HCT116 (cell line): ENCODE measurements around the gene PRRT1B. TPM values are rescaled to one million over a fixed set of nuclear protein-coding genes. Genes with fewer than 3 reads are reported as not detected.

Experiments used
- ATAC-seq: fragments of 200-7000 bp; cut with Tn5 transposase; 2 replicates; pipeline ENCODE4 v1.9.1; 2020; ENCODE audit warnings: mild to moderate bottlenecking, moderate library complexity
- BruUV-seq: library from RNA; stranded (reverse); fragments of 400-500 nt; replicated peaks from 2 replicates; lab custom pipeline; 2021; lab: Mats Ljungman, UMichigan
- CTCF ChIA-PET: fragments of 300-600 bp; sonication (Branson Sonifier 250); formaldehyde crosslinking; loops from one replicate; lab custom pipeline; 2021; ENCODE audit warnings: antibody characterized with exemption; lab: Charles Lee
- POLR2A ChIA-PET: fragments of 300-600, 350-600 bp; sonication (Branson Sonifier 250); formaldehyde crosslinking; loops from one replicate; lab custom pipeline; 2021; ENCODE audit warnings: antibody characterized with exemption; lab: Charles Lee
- RAD21 ChIA-PET, 2 experiments: fragments of 300-600 bp; sonication (Branson Sonifier 250); formaldehyde crosslinking; loops; one replicate each; lab custom pipeline; 2023; ENCODE audit warnings: low total read pairs in 2 of 2; ENCODE audit not compliant: uncharacterized antibody in 2 of 2, unreplicated experiment in 2 of 2, low non-redundant PET in 1 of 2; lab: Charles Lee
- DNase-seq: peaks from one replicate; pipeline ENCODE4 v3.0.0-alpha.2; 2010; ENCODE audit warnings: low read depth, low spot score
- H2AFZ ChIP-seq: fragments of 200-600 bp; shearing (Covaris generic), sonication (generic); 2 replicates; pipeline ENCODE4 v1.6.1; 2017; ENCODE audit warnings: low read depth, mixed run types, mixed read lengths, antibody characterized with exemption, low read length; ENCODE audit not compliant: poor library complexity, severe bottlenecking
- H3K27ac ChIP-seq: 2 replicates; pipeline ENCODE4 v1.5.1; 2012; ENCODE audit warnings: low read depth, low read length
- H3K27me3 ChIP-seq: fragments of 200-600 bp; sonication (generic); 2 replicates; pipeline ENCODE4 v1.6.1; 2016; ENCODE audit warnings: mixed run types, low read length, mixed read lengths; ENCODE audit not compliant: insufficient read depth
- H3K36me3 ChIP-seq, 2 experiments: fragments of 200-500 bp in 1 of 2; fragments of 200-600 bp in 1 of 2; sonication (Bioruptor generic) in 1 of 2; sonication (generic) in 1 of 2; 2 replicates each; pipeline versions ENCODE4 v1.5.1 to v1.6.1; 2014 to 2016; ENCODE audit warnings: low read length in 2 of 2, inconsistent platforms in 1 of 2, mixed read lengths in 1 of 2, mixed run types in 1 of 2; ENCODE audit not compliant: insufficient read depth in 2 of 2, control insufficient read depth in 1 of 2
- H3K4me1 ChIP-seq, 2 experiments: fragments of 200-600 bp in 1 of 2; sonication (generic) in 1 of 2; 2 replicates each; pipeline versions ENCODE4 v1.5.1 to v1.6.1; 2012 to 2017; ENCODE audit warnings: low read length in 2 of 2, inconsistent platforms in 1 of 2, mild to moderate bottlenecking in 1 of 2, mixed read lengths in 1 of 2, mixed run types in 1 of 2, moderate library complexity in 1 of 2; ENCODE audit not compliant: insufficient read depth in 2 of 2, control insufficient read depth in 1 of 2
- H3K4me2 ChIP-seq: fragments of 200-600 bp; sonication (generic); 2 replicates; pipeline ENCODE4 v1.6.1; 2017; ENCODE audit warnings: mixed run types, low read length, mixed read lengths
- H3K4me3 ChIP-seq, 2 experiments: fragments of 200-600 bp in 1 of 2; sonication (generic) in 1 of 2; replicated peaks in 1 of 2; 2 replicates each; pipeline ENCODE4 v1.5.1; 2011 to 2016; ENCODE audit warnings: low read length in 2 of 2, control low read depth in 1 of 2, low read depth in 1 of 2, mild to moderate bottlenecking in 1 of 2, mixed read lengths in 1 of 2, mixed run types in 1 of 2
- H3K79me2 ChIP-seq: fragments of 200-600 bp; sonication (generic); 2 replicates; pipeline ENCODE4 v1.6.1; 2017; ENCODE audit warnings: mild to moderate bottlenecking, mixed run types, low read length, moderate library complexity, mixed read lengths; ENCODE audit not compliant: insufficient read depth
- H3K9ac ChIP-seq: fragments of 200-600 bp; sonication (generic); 2 replicates; pipeline ENCODE4 v1.6.1; 2016; ENCODE audit warnings: low read length, mixed read lengths
- H3K9me2 ChIP-seq: fragments of 200-600 bp; sonication (generic), shearing (Covaris generic); 2 replicates; pipeline ENCODE4 v1.6.1; 2017; ENCODE audit warnings: mixed run types, mild to moderate bottlenecking, moderate library complexity; ENCODE audit not compliant: insufficient read depth
- H3K9me3 ChIP-seq, 2 experiments: fragments of 200-500 bp in 1 of 2; fragments of 200-600 bp in 1 of 2; sonication (Bioruptor generic) in 1 of 2; sonication (generic) in 1 of 2; 2 replicates each; pipeline ENCODE4 v1.6.1; 2014 to 2017; ENCODE audit warnings: low read length in 2 of 2, mixed read lengths in 2 of 2, inconsistent platforms in 1 of 2, low read depth in 1 of 2, mild to moderate bottlenecking in 1 of 2, mixed run types in 1 of 2, moderate library complexity in 1 of 2; ENCODE audit not compliant: control insufficient read depth in 1 of 2, insufficient read depth in 1 of 2
- H4K20me1 ChIP-seq: fragments of 200-600 bp; sonication (generic), shearing (Covaris generic); 2 replicates; pipeline ENCODE4 v1.6.1; 2017; ENCODE audit warnings: mixed run types, mild to moderate bottlenecking, moderate library complexity; ENCODE audit not compliant: insufficient read depth
- ATF3 ChIP-seq: IDR thresholded peaks from 2 replicates; pipeline ENCODE4 v1.6.1; 2012
- CEBPB ChIP-seq: IDR thresholded peaks from 2 replicates; pipeline ENCODE4 v1.6.1; 2012; ENCODE audit warnings: low read depth
- ELF1 ChIP-seq: IDR thresholded peaks from 2 replicates; pipeline ENCODE4 v1.6.1; 2012; ENCODE audit warnings: low read depth, borderline replicate concordance
- EZH2 ChIP-seq: fragments of 200-600 bp; sonication (generic); IDR thresholded peaks from 2 replicates; pipeline ENCODE4 v1.6.1; 2017; ENCODE audit warnings: antibody characterized with exemption, mixed run types
- EZH2phosphoT487 ChIP-seq: fragments of 200-600 bp; IDR thresholded peaks from 2 replicates; pipeline ENCODE4 v1.6.1; 2018; ENCODE audit warnings: antibody characterized with exemption, borderline replicate concordance
- FOSL1 ChIP-seq: IDR thresholded peaks from 2 replicates; pipeline ENCODE4 v1.6.1; 2012; ENCODE audit warnings: low read depth
- JUND ChIP-seq: IDR thresholded peaks from 2 replicates; pipeline ENCODE4 v1.6.1; 2012
- MAX ChIP-seq: IDR thresholded peaks from 2 replicates; pipeline ENCODE4 v1.6.1; 2012
- POLR2A ChIP-seq: IDR thresholded peaks from 2 replicates; pipeline ENCODE4 v1.7.0; 2011; ENCODE audit warnings: borderline replicate concordance; ENCODE audit not compliant: insufficient read depth, insufficient read length; ENCODE audit errors: extremely low read depth
- POLR2AphosphoS5 ChIP-seq: IDR thresholded peaks from 2 replicates; pipeline ENCODE4 v1.6.1; 2011; ENCODE audit warnings: mild to moderate bottlenecking, low read depth, low read length, moderate library complexity
- RAD21 ChIP-seq: IDR thresholded peaks from 2 replicates; pipeline ENCODE4 v1.6.1; 2012; ENCODE audit warnings: low read depth, mild to moderate bottlenecking
- SIN3A ChIP-seq: IDR thresholded peaks from 2 replicates; pipeline ENCODE4 v1.6.1; 2012; ENCODE audit warnings: low read depth
- SP1 ChIP-seq: IDR thresholded peaks from 2 replicates; pipeline ENCODE4 v1.6.1; 2012; ENCODE audit warnings: low read depth
- SRF ChIP-seq: IDR thresholded peaks from 2 replicates; pipeline ENCODE4 v1.6.1; 2012; ENCODE audit warnings: low read depth
- YY1 ChIP-seq: IDR thresholded peaks from 2 replicates; pipeline ENCODE4 v1.6.1; 2011; ENCODE audit warnings: low read length, low read depth, moderate library complexity, mild to moderate bottlenecking; ENCODE audit not compliant: insufficient replicate concordance; ENCODE audit errors: extremely low read depth
- ZBTB33 ChIP-seq: IDR thresholded peaks from 2 replicates; pipeline ENCODE4 v1.6.1; 2011; ENCODE audit warnings: mild to moderate bottlenecking, low read length, moderate library complexity; ENCODE audit not compliant: insufficient replicate concordance; ENCODE audit errors: extremely low read depth
- ZNF274 ChIP-seq: fragments of 200-500 bp; sonication (Bioruptor generic); IDR thresholded peaks from 2 replicates; pipeline ENCODE4 v1.6.1; 2014; ENCODE audit warnings: mild to moderate bottlenecking, low read depth, low read length, inconsistent platforms
- intact Hi-C: fragments of 100-400 bp; cut with micrococcal nuclease; formaldehyde crosslinking; loops from 2 replicates; pipeline ENCODE4 v1.10.0; 2022
- total RNA-seq: library from RNA; stranded (reverse); gene quantifications from one replicate; pipeline ENCODE4 v1.2.1, GENCODE V29; 2021; ENCODE audit not compliant: unreplicated experiment
- TF ChIP-seq, protein P1 (sequence below): IDR thresholded peaks from 2 replicates; pipeline ENCODE4 v1.6.1; 2012; ENCODE audit warnings: low read depth
- TF ChIP-seq, protein P2 (sequence below), 3 experiments: fragments of 200-600 bp in 1 of 3; sonication (generic) in 1 of 3; IDR thresholded peaks in 2 of 3; conservative IDR thresholded peaks in 1 of 3; 2 replicates each; pipeline ENCODE4 v1.5.1; 2012 to 2017; ENCODE audit warnings: low read depth in 2 of 3, low read length in 2 of 3, antibody characterized with exemption in 1 of 3, borderline replicate concordance in 1 of 3, control low read depth in 1 of 3, mild to moderate bottlenecking in 1 of 3, mixed read lengths in 1 of 3, mixed run types in 1 of 3, moderate library complexity in 1 of 3; ENCODE audit not compliant: insufficient read depth in 1 of 3

The PRRT1B gene
- total RNA-seq, 1 experiment from 2014 or later = not detected

GRCh38 chr9:131567910-131568309 is 22.6 kb downstream of the PRRT1B start:
- Histone ChIP-seq H2AFZ (no peak overlapping the region), H3K4me2 (no peak overlapping the region), H3K9me2 (no peaks in the 10 kb centered on the region), H3K27ac (no peak overlapping the region), H3K4me1 (no peaks in the 10 kb centered on the region), H3K79me2 (no peaks in the 10 kb centered on the region), H3K27me3 (no peaks in the 10 kb centered on the region), H3K4me3 (no peak overlapping the region), H3K36me3 (no peaks in the 10 kb centered on the region), H3K9me3 (no peaks in the 10 kb centered on the region; a peak in 1 of 4 replicates), H4K20me1 (no peaks in the 10 kb centered on the region), H3K9ac (no peak overlapping the region)
- TF ChIP-seq POLR2AphosphoS5 = no peak
- TF ChIP-seq JUND = no peak
- TF ChIP-seq EZH2 = no peak
- TF ChIP-seq SIN3A = no peak
- TF ChIP-seq SP1 = no peak
- TF ChIP-seq MAX = no peak
- TF ChIP-seq, protein P1, sequence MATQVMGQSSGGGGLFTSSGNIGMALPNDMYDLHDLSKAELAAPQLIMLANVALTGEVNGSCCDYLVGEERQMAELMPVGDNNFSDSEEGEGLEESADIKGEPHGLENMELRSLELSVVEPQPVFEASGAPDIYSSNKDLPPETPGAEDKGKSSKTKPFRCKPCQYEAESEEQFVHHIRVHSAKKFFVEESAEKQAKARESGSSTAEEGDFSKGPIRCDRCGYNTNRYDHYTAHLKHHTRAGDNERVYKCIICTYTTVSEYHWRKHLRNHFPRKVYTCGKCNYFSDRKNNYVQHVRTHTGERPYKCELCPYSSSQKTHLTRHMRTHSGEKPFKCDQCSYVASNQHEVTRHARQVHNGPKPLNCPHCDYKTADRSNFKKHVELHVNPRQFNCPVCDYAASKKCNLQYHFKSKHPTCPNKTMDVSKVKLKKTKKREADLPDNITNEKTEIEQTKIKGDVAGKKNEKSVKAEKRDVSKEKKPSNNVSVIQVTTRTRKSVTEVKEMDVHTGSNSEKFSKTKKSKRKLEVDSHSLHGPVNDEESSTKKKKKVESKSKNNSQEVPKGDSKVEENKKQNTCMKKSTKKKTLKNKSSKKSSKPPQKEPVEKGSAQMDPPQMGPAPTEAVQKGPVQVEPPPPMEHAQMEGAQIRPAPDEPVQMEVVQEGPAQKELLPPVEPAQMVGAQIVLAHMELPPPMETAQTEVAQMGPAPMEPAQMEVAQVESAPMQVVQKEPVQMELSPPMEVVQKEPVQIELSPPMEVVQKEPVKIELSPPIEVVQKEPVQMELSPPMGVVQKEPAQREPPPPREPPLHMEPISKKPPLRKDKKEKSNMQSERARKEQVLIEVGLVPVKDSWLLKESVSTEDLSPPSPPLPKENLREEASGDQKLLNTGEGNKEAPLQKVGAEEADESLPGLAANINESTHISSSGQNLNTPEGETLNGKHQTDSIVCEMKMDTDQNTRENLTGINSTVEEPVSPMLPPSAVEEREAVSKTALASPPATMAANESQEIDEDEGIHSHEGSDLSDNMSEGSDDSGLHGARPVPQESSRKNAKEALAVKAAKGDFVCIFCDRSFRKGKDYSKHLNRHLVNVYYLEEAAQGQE = no peak
- no peak for TF ChIP-seq CEBPB
- TF ChIP-seq ELF1 = no peak
- no peak for TF ChIP-seq RAD21
- no peak for TF ChIP-seq EZH2phosphoT487
- no peak for TF ChIP-seq YY1
- TF ChIP-seq POLR2A = no peak
- TF ChIP-seq FOSL1 = no peak
- no peak for TF ChIP-seq SRF
- no peak for TF ChIP-seq ATF3
- TF ChIP-seq ZNF274 = no peak
- no peak for TF ChIP-seq ZBTB33
- TF ChIP-seq, protein P2, sequence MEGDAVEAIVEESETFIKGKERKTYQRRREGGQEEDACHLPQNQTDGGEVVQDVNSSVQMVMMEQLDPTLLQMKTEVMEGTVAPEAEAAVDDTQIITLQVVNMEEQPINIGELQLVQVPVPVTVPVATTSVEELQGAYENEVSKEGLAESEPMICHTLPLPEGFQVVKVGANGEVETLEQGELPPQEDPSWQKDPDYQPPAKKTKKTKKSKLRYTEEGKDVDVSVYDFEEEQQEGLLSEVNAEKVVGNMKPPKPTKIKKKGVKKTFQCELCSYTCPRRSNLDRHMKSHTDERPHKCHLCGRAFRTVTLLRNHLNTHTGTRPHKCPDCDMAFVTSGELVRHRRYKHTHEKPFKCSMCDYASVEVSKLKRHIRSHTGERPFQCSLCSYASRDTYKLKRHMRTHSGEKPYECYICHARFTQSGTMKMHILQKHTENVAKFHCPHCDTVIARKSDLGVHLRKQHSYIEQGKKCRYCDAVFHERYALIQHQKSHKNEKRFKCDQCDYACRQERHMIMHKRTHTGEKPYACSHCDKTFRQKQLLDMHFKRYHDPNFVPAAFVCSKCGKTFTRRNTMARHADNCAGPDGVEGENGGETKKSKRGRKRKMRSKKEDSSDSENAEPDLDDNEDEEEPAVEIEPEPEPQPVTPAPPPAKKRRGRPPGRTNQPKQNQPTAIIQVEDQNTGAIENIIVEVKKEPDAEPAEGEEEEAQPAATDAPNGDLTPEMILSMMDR (IDR thresholded peaks at IDR 0.05 in 2 of 3, conservative IDR thresholded peaks at IDR 0.05 in 1 of 3; ENCODE audit: borderline replicate concordance in 1 of 3, insufficient read depth in 1 of 3, low read depth in 2 of 3, low read length in 2 of 3) = no peak
- RAD21 ChIA-PET = no interaction called here
- no peak for ATAC-seq
- CTCF ChIA-PET = no interaction called here
- POLR2A ChIA-PET = no interaction called here
- no peak for DNase-seq
- intact Hi-C loops = no loop called here
- no TSS peak for BruUV-seq
